Measurements from ENCODE around the gene CEBPG.

CEBPG gene

GRCh38 chr19:33394006-33394722 lies 20.7 kb downstream of the CEBPG start:
- Mint-ChIP-seq H3K9me3 (no peaks in the 10 kb centered on the region), H3K4me3 (no peak overlapping the region), H3K27ac (no peak overlapping the region), H3K27me3 (no peaks in the 10 kb centered on the region), H3K36me3 (ENCODE audit: low read depth) (no peaks in the 10 kb centered on the region), H3K4me1 (ENCODE audit: low read depth) (no peaks in the 10 kb centered on the region)

DNA sequence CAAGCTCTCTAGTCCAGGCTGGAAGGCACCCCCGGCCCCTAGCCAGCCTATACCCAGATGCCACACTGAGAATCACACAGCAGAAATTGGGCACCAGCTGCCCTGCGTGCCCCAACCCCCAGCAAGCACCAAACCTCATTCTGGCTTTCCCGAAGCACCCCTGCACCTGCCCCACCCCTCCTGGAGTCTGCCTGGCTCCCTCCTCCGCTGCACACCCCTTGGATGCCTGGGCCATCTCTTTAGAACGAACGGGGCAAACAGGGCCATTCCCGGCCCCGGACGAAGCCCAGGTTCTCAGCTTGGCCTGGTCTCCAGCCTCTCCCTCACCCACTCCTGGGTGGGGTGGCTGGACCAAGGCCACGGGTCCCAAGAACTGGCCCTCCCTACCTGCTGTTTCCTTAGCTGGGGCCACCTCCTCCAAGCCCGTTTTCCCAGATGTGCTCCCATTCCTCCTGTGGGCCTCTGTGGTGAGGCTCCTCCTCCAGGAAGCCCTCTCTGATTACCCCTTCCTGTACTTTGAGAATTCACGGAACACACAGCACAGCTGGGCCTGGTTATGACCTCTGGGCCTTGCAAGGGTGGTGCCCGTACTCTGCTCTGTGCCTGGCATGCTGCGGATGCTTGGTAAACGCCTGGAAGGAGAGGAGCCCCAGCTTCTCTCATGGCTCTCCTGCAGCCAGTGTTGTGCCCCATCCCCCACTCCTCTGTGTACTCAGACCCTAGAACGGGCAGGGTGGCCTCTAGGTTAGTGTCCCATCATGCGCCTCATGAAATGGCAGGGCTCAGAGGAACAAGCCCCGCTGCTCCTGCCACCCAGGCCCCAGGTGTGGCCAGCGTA lies 21.4 kb downstream of the CEBPG start:
- H3K9me3 Mint-ChIP-seq = no peaks in the 10 kb centered on the region

DNA sequence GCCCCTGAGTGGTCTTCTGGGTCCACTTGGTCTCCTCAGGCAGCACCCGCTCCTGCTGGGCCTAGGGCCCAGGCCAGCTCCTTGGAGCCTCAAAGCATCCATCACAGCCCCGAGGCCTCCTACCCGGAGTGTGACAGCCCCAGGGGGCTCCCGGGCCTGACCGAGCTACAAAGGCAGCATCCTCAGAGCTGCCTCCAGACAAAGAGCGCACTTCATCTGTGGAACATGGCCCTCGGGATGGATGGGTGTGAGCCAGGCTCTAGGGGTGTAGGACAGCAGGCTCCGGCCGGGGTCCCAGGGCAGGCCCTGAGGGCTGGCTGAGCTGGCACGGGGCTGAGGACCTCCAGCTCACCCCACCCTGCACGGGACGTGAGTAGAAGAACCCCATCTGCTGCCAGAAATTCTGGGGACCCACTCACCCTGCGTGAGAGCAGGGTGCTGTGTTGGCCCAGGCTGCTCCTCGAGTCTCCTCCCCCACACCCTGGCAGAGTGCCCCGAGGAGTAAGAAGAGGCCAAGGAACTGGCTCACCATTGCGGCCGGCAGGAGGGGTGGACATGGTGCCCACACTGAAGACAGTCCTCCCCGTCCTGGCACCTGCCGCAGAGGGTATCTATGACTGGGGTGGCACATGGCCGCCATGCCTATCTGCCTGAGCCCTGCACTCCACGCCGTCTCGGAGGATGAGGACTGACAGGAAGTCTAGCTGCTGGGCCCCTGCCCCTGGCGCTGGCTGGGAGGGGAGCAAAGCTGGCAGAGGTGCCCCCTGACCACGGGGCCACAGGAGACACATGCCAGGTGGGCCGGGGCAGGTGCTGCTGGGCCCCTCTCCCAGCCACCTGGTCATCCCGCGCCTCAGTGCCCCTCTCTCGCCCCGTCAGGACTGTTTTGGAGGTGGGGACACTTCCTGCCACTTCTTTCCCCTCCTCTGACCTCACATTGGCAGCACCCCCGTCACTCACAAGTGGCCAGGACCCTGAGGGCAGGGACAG lies 22.3 kb downstream of the CEBPG start:
- Mint-ChIP-seq H3K27ac (no peak overlapping the region), H3K9me3 (no peaks in the 10 kb centered on the region), H3K4me1 (ENCODE audit: low read depth) (no peaks in the 10 kb centered on the region), H3K36me3 (ENCODE audit: low read depth) (no peaks in the 10 kb centered on the region), H3K4me3 (no peak overlapping the region), H3K27me3 (no peaks in the 10 kb centered on the region)

More for the DNA sequence above, 21.4 kb downstream of the CEBPG start:
- no peak overlapping the region for H3K27ac Mint-ChIP-seq
- no peaks in the 10 kb centered on the region for H3K36me3 Mint-ChIP-seq (ENCODE audit: low read depth)
- no peaks in the 10 kb centered on the region for H3K27me3 Mint-ChIP-seq
- no peaks in the 10 kb centered on the region for H3K4me1 Mint-ChIP-seq (ENCODE audit: low read depth)
- no peak overlapping the region for H3K4me3 Mint-ChIP-seq

DNA sequence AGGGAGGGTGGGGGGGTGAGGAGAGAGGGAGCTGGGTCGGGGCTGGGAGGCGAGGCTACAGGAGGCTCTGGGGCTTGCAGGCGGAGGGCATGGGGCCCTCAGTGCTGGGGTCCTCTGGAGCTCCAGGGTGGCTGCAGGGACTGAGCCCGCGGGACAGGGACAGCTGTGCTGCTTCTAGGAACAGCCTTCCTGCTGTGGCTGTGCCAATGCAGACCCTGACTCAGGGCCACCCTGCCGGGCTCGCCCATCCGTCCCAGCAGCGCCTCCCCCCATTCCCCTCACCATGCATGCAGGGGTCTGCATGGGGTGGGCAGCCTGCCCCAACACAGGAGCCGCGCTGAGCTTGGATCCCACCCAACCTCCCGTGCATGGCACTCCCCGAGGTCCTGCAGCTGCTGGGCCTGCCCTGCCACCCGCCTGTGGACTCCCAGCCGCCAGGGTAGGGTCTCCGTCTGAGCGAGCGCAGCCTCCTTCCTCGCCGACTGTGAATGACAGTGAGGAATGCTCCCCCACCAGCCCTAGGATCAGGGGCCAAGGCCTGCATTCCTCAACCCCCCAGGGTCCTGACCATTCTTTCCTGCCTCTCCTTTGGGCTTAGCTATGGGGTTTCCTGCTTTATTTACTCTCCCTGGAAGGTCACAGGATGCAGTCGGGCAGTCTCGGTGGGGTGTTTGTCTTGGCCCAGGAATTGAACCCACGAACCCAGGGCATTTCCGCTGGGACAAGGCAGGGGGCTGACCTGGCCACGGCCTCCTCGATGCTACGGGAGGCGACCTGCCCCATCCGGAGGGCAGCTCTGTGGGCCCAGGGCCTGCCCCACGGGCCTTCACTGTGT lies 23.4 kb downstream of the CEBPG start:
- no peaks in the 10 kb centered on the region for H3K9me3 Mint-ChIP-seq
- H3K36me3 Mint-ChIP-seq (ENCODE audit: low read depth) = no peaks in the 10 kb centered on the region
- no peak overlapping the region for H3K27ac Mint-ChIP-seq
- H3K27me3 Mint-ChIP-seq = no peaks in the 10 kb centered on the region
- no peak overlapping the region for H3K4me3 Mint-ChIP-seq
- H3K4me1 Mint-ChIP-seq (ENCODE audit: low read depth) = no peaks in the 10 kb centered on the region

DNA sequence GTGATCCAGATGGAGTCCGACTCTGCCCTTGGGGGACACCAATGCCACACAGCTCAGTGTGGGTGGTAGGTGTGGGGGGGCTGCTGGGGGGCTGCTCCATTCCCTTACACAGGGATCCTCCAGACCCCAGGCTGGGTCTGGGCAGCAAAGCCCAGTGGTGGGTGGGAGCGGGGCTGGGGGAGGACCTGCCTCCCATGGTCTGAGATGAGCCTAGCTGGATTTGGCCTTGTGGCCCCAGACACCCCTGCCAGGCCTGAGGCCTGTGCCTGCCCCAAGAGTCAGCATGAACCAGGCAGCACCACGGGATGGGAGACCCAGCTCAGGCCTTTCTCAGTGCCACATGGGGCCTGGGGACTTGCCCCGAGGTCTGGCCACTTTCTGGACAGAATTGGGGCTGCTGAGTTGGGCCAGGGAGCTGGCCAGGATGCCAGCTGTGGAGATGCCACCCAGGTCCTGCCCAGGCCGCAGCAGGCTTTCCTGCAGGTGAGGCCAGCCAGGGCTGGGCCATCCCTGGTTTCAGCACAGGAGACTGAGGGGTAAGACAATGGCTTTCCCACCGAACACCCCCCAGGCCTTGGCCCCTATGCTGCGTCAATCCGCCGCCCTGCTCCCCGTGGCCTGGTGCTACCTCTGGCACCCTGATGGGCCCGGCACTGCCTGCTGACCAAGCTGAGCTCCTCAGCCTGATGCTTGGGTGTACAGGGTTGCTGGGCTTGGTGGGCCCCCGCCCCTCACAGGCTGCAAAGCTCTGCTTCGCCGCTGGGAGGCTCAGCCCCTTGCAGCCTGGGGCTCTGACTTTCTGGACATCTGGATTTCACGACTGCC lies 24.2 kb downstream of the CEBPG start:
- Mint-ChIP-seq H3K27ac (no peak overlapping the region), H3K9me3 (no peaks in the 10 kb centered on the region), H3K4me3 (no peak overlapping the region), H3K36me3 (ENCODE audit: low read depth) (no peaks in the 10 kb centered on the region), H3K27me3 (no peaks in the 10 kb centered on the region), H3K4me1 (ENCODE audit: low read depth) (no peaks in the 10 kb centered on the region)

DNA sequence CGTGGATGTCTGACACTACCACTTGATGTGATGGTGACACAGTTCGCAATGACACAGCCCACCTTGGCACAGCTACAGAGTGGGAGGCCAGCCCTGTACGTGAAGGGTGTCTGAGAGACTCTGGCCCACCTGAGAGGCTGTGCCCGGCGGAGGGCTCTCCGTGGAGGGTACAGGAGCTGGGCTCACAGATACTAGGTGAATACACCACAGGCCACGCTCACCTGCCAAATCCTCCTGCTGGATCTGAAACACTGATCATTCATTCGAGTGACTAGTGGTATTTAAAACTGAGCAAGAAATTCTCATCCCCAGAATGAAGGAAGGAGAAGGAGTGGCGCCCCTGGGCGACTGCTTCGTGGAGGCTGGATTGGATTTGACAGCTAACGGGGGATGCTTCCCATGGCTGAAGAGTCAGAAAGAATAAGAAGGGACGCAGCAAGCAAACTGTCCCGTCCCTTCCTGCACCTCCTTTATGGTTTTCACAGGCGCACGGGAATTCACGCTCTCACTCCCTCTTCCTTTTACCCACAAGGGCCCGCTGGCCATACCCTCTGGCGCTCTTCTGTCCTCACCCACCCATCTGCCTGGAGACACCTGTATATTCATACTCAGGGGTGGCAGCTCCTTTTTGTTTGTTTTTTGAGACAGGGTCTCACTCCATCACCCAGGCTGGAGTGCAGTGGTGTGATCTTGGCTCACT lies 25.0 kb downstream of the CEBPG start:
- H3K4me1 Mint-ChIP-seq (ENCODE audit: low read depth) = no peaks in the 10 kb centered on the region
- no peaks in the 10 kb centered on the region for H3K36me3 Mint-ChIP-seq (ENCODE audit: low read depth)
- H3K9me3 Mint-ChIP-seq = no peaks in the 10 kb centered on the region
- no peak overlapping the region for H3K27ac Mint-ChIP-seq
- H3K27me3 Mint-ChIP-seq = no peaks in the 10 kb centered on the region
- H3K4me3 Mint-ChIP-seq = no peak overlapping the region

DNA sequence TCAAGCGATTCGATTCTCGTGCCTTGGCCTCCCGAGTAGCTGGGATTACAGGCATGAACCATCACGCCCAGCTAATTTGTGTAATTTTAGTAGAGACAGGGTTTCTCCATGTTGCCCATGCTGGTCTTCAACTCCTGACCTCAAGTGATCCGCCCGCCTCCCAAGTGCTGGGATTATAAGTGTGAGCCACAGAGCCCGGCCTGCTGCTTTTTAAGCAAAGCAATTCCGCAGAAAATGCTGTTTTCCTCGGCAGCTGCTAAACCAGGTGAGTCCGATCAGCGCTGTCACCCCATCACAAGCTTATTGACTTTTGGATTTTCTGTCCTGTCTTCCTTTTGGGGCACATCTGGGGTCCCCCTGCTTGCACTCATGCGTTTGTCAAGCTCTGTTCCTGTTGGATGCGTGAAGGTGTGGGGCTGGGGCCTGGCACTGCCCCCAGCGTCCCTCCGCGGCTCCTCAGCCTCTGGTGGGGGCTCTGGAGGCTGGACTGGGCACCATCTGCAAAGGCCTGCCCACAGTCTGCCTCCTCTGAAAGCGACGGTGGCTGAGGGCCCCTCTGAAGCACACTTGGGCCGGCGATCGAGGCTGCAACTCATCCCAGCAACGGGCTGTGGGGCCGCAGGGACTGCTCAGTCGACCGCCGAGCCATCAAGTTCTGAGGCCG lies 25.7 kb downstream of the CEBPG start:
- Mint-ChIP-seq H3K36me3 (ENCODE audit: low read depth) (no peaks in the 10 kb centered on the region), H3K4me3 (no peak overlapping the region), H3K4me1 (ENCODE audit: low read depth) (no peaks in the 10 kb centered on the region), H3K27me3 (no peaks in the 10 kb centered on the region), H3K27ac (no peak overlapping the region), H3K9me3 (no peaks in the 10 kb centered on the region)

- Mint-ChIP-seq H3K4me1 (ENCODE audit: low read depth) (no peaks in the 10 kb centered on the region), H3K9me3 (no peaks in the 10 kb centered on the region), H3K27ac (no peak overlapping the region), H3K36me3 (ENCODE audit: low read depth) (no peaks in the 10 kb centered on the region), H3K27me3 (no peaks in the 10 kb centered on the region), H3K4me3 (no peak overlapping the region)
These were observed 26.5 kb downstream of the CEBPG start for GRCh38 chr19:33399745-33400681.

DNA sequence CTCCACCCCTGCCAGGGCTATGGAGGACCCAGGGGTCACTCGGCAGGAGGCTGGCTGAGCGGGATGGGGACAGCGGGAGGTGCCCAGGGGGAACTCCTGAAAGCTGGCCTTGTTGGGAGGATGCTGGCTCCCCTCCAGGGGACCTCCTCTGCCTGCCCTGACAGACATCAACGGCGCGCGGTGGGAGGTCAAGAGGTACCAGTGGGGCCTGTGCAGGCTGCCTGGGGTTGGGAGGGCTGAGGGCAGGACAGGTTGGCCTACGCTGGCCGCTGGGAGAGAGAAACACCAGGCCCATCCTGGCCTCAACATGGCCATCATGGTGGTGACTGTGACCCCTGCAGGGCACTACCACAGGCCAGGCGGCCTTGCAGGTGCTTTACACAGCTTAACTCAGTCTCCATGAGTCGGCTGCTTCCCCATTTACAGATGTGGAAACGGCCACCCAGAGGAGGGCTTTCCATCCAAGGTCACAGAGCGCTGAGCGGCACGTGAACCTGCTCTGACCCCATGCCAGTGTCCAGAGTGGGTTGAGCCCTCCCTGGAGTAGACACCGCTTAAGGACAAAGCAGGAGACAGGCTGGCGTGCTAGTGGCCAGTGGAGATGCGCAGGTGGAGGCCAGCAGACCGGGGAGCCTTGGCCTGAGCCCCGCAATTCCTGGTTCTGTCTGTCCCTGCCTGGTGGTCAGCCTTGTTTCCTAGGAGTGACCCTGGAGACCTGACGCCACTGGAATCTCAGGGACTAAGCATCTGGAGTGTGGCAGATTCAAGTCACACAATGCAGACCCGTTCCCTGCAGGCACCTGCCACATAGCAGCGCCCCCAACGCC lies 27.6 kb downstream of the CEBPG start:
- no peak overlapping the region for H3K27ac Mint-ChIP-seq
- H3K4me3 Mint-ChIP-seq = no peak overlapping the region
- H3K36me3 Mint-ChIP-seq (ENCODE audit: low read depth) = no peaks in the 10 kb centered on the region
- H3K27me3 Mint-ChIP-seq = no peaks in the 10 kb centered on the region
- H3K4me1 Mint-ChIP-seq (ENCODE audit: low read depth) = no peaks in the 10 kb centered on the region
- no peaks in the 10 kb centered on the region for H3K9me3 Mint-ChIP-seq

GRCh38 chr19:33401683-33402420 lies 28.3 kb downstream of the CEBPG start:
- Mint-ChIP-seq H3K9me3 (no peaks in the 10 kb centered on the region), H3K4me1 (ENCODE audit: low read depth) (no peaks in the 10 kb centered on the region), H3K36me3 (ENCODE audit: low read depth) (no peaks in the 10 kb centered on the region), H3K27me3 (no peaks in the 10 kb centered on the region), H3K4me3 (no peak overlapping the region), H3K27ac (no peak overlapping the region)
